ENCODE data around the gene MACROD2. TPM values are rescaled to one million over a fixed set of nuclear protein-coding genes. Genes with fewer than 3 reads are reported as not detected.

MACROD2 gene
- total RNA-seq, 1 donor from 2014 or later, result not detected

DNA sequence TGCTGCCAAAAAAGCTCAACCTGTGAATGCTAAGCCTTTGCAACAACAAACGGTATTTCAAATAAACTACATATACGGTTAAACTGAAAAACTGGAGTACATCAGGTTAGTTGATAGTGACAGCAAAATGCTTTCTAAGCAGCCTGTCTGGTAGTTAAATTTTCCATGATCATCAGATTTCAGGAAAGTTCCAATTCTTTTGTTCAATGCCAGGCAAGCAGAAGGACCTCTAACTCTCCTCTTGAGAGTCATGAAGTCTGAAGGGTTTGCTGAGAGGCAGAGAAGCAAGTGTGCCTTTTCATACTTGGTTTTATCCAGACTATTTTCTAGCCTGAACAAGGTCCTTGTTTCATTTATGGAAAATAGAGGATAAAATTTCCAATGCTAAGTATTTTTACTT, 337.6 kb downstream of the MACROD2 start:
- intact Hi-C loops (cut with micrococcal nuclease), result no loop called here

DNA sequence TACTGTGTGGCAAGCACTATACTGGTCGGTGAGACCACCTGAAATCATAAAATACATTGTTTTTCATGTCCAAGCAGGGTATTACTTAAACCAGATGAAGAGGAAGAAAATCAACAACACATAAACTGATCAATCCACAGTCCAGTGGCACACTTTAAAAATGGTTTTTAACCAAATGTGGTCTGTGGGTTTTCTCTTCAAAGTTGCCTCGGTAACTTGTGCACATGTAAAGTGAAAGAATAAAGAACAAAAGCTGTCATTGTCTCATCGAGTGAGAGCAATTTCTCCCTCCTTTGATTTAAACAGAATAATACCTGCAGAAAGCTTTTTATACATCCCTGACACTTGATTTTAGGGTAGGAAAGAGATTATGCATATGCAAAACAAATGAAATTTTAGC, 338.4 kb downstream of the MACROD2 start:
- intact Hi-C loops (cut with micrococcal nuclease), result no loop called here

DNA sequence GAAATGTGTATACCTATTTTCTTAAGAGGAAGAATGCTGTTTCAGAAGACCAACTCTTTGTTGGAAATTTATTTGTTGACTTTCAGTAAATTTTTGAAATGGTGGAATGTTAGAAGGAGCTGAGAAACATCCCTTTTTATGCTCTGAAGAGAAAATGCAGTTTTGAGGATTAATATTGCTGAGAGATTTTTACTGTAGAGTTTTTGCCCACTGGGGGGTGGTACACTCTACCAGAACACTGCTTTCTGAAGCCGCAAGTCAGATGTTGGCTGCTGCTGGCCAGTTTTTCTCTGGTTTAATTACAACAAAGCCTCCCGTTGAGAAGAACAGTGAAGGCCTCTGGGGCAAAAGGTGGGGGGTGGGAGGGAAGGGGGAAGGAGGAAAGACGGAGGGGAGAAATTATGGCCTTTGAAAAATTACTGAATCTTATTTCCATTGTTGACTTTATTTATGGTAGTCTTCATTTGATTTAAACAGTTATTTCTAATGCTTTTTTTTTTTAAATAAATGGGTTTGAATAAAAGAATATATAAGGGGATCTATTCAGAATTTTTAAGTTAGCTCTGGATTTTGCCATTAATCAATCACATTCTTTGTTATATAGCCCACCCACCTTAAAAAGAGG, 339.1 kb downstream of the MACROD2 start:
- intact Hi-C loops (cut with micrococcal nuclease), result no loop called here

DNA sequence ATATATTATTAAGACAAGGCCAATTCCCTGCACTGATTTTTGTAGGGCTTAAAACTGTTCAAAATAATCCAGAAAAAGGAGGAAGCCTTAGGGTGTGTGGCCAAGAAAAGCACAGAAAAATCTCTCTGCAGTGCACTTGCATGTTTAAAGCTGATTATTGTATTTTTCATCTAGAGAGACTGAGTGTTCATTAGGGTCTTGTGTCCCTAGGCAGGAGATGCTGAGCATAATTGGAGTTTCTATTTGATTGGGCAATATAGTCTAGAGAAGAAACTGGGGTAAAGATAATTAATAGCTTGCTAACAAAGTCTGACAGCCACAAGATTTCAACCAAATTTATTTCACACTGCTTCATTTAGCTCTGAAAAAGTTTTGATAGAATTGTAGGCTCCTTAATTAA, 339.7 kb downstream of the MACROD2 start:
- intact Hi-C loops (cut with micrococcal nuclease), result no loop called here

- intact Hi-C loops (cut with micrococcal nuclease), result no loop called here
Measured at GRCh38 chr20:14336686-14337085, 341.4 kb downstream of the MACROD2 start.

- intact Hi-C loops (cut with micrococcal nuclease), result no loop called here
Measured at GRCh38 chr20:14337400-14338171, 342.3 kb downstream of the MACROD2 start, which contains the start of gene FLRT3. Gene FLRT3, minus strand, starts transcription at chr20:14337612. Its CDS starts 10,106 bp downstream, at chr20:14327506.

GRCh38 chr20:14341801-14342200, 346.5 kb downstream of the MACROD2 start:
- intact Hi-C loops (cut with micrococcal nuclease), result no loop called here

DNA sequence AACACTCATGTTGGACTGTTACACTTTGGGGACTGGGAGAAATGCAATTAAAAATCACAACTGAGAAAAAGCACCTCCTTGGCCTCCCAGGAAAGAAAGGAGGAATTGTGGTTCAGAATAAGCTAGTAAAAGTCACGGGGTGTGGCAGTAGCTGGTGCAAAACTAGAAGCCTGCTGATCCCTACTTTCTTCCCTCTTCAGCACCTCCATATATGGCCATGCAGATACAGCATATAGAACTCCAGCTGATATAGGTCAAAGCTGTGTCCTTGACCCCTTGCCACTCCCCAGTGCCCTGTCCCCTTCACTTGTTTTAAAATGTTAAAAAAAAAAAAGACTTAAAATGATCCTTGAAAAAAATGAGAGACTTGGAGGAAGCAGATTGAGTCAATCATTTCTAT, 347.6 kb downstream of the MACROD2 start:
- intact Hi-C loops (cut with micrococcal nuclease), result no loop called here

- intact Hi-C loops (cut with micrococcal nuclease), result no loop called here
Measured at GRCh38 chr20:14343491-14344065, 348.3 kb downstream of the MACROD2 start.

GRCh38 chr20:14344746-14345145, 349.4 kb downstream of the MACROD2 start:
- intact Hi-C loops (cut with micrococcal nuclease), result no loop called here

DNA sequence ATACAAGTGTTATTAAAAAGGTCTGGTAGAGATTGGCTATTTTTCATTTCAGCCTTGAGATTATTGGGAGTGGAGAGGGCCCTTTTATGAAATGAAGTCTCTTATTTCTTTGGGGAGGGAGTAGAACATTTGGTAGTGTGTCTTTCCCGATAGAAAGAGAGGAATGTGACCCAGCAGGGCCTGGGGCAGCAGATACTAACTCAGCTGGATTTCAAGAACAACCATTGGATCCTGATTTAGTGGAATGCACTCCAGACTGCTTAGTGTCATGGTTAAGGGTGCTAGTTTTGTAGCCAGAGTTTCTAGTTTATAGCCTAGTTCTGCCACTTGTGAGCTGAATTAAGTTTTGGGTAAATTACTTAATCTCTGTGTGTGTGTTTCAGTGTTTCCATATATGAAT, 360.5 kb downstream of the MACROD2 start:
- intact Hi-C loops (cut with micrococcal nuclease), result no loop called here

DNA sequence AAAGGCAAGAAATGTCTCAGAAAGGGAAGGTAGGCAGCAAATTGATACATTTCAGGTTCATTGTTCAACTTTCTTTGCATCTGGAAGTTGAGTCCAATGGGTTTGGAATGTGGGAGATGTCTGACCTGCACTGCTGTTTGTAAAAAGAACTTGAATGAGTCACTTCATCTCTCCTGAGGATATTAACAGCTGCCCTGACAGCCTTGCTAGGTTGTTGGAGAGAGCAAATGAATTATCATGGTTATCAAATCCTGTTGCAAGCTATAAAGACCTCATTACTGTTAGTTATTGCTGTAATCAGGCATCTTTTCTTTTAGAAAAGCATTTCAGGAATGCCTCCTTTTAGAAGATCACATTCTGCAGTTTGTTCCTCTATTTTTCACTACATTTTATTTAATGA, 365.1 kb downstream of the MACROD2 start:
- intact Hi-C loops (cut with micrococcal nuclease), result no loop called here

GRCh38 chr20:14361509-14362345, 366.4 kb downstream of the MACROD2 start:
- intact Hi-C loops (cut with micrococcal nuclease), result no loop called here

DNA sequence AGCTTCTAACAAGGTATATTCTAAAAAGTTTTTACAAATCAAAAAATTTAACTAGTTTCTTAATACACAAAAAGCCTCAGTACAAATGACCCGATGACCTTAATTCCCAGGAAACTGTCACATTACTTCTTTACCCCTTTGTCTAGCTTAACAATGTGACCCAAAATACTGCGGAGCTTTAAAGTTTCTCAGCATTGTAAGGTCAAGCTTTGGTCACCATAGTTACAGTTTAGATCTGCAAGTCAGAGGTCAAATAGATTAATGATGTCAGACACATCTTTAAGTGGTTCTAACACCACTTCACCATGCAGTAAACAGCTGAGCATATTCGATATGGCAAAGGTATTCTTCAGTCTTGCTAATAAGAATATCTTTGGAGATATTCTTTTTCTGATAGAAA, 378.9 kb downstream of the MACROD2 start:
- intact Hi-C loops (cut with micrococcal nuclease), result no loop called here

- intact Hi-C loops (cut with micrococcal nuclease), result no loop called here
Measured at GRCh38 chr20:14375416-14375985, 380.2 kb downstream of the MACROD2 start.

DNA sequence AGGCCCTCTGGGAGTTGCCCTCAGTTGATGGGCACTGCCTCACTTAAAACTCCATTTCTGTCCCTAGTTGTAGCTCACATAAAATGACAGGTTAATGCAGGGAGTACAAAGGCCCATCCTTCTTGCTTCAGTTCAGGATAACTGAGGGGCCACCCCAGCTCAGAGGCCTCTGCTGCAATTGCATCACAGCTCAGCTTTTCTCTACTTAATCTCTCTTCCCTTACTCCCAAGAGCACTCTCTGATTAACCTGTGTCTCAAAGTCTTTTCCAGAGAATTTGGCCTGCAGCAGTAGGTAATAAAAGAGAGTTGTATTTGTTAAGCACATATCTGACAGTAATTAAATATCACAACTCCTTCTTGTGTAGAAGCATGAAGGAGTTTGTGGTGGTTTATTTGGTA, 383.0 kb downstream of the MACROD2 start:
- intact Hi-C loops (cut with micrococcal nuclease), result no loop called here

DNA sequence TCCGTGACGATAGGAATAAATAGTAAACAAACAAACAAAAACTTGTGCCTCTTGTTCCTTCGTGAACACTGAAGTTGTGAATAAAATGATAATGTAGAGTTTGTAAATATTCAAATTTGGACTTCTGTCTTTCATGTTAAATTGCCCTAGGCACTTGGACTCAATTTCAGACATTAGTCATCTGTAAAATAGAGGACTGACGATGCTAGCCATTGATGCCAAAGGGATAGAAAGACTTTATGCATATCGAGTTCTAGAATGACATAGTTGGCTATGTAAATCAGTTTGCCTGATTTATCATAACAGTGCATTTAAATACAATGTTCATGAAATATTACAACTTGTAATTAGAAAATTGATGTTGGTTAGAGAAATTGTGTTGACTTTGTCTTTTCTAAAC, 388.0 kb downstream of the MACROD2 start:
- intact Hi-C loops (cut with micrococcal nuclease), result no loop called here

DNA sequence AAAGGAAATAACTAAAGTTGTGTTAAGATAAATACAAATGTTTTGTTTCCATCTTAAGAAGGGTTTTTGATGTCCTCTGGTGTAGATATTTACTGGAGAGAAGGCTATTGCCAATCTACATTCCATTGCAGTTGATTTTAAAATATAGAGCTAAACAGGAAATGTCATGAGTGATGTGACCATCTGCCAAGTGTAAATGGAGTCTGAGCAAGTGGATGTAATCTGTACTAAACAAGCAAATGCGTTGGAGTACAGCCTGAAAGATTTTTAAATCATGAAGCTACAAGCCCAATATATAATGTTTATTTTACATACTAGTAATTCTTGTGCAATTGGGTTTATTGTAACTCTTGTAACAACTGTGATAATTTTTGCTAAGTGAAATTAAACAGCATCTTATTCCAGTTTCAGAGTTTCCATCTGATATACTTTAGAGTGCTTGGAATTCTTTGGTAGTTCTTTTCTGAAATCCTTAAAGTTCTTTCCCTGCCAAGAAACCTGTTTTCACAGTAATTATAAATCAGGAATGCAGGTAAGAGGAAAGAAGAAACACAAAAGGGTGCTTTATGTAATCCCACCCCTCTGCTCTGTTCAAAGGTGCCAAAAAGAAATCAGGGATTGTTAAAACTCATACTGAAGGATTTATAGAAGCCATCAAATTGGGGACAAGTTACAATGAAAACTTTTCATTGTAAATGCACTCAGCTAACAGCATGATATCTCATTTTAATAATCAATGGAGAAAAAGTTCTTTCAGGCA, 389.3 kb downstream of the MACROD2 start:
- intact Hi-C loops (cut with micrococcal nuclease), result no loop called here

GRCh38 chr20:14385176-14385740, 389.9 kb downstream of the MACROD2 start:
- intact Hi-C loops (cut with micrococcal nuclease), result no loop called here

- intact Hi-C loops (cut with micrococcal nuclease), result no loop called here
Measured at GRCh38 chr20:14386726-14387125, 391.4 kb downstream of the MACROD2 start.

Measured in T-helper 1 cell treated with Interleukin-12 subunit alpha and Interleukin-12 subunit beta and Interleukin-4 antibody, amounts not matched to agents 30 ng/mL and 1 ng/mL, for 36 hours (primary cell).